ENCODE results near the gene HOXB1.
"Not testable (repeated sequence)": the region's sequence is repeated elsewhere in the genome, so short reads cannot be mapped to it uniquely, and the experiment has no call there.

Gene HOXB1

GRCh38 chr17:48515925-48516900, 14.6 kb downstream of the HOXB1 start:
- peak; percentile 13 for DNase-seq

- no peak for DNase-seq
Observed at GRCh38 chr17:48514477-48514876, 16.3 kb downstream of the HOXB1 start.

GRCh38 chr17:48513666-48514455, 16.9 kb downstream of the HOXB1 start:
- DNase-seq = no peak

GRCh38 chr17:48513097-48513496, 17.7 kb downstream of the HOXB1 start:
- no peak for DNase-seq

GRCh38 chr17:48510761-48511604, 19.8 kb downstream of the HOXB1 start:
- DNase-seq = no peak

- DNase-seq = no peak
Observed at GRCh38 chr17:48510381-48510760, 20.4 kb downstream of the HOXB1 start.

- not testable (repeated sequence) for DNase-seq
Observed at GRCh38 chr17:48509708-48510107, 21.1 kb downstream of the HOXB1 start.

- DNase-seq = peak; percentile 33
Observed at GRCh38 chr17:48506246-48506645, 24.6 kb downstream of the HOXB1 start.

- peak; percentile 96 for DNase-seq
Observed at GRCh38 chr17:48505788-48506187, 25.0 kb downstream of the HOXB1 start.

- DNase-seq = peak; percentile 10
Observed at GRCh38 chr17:48504953-48505352, 25.9 kb downstream of the HOXB1 start.

GRCh38 chr17:48503747-48504146, 27.1 kb downstream of the HOXB1 start:
- DNase-seq = peak; percentile 38

GRCh38 chr17:48502901-48503300, 27.9 kb downstream of the HOXB1 start:
- DNase-seq = no peak

- DNase-seq = no peak
Observed at GRCh38 chr17:48502312-48502711, 28.5 kb downstream of the HOXB1 start.

- peak; percentile 18 for DNase-seq
Observed at GRCh38 chr17:48500435-48501426, 30.1 kb downstream of the HOXB1 start.

GRCh38 chr17:48499735-48500434, 30.9 kb downstream of the HOXB1 start:
- peak; percentile 30 for DNase-seq

GRCh38 chr17:48499248-48499647, 31.6 kb downstream of the HOXB1 start:
- DNase-seq = no peak

GRCh38 chr17:48498164-48498850, 32.5 kb downstream of the HOXB1 start:
- peak; percentile 37 for DNase-seq

- DNase-seq = no peak
Observed at GRCh38 chr17:48497103-48497502, 33.7 kb downstream of the HOXB1 start.

GRCh38 chr17:48494335-48494734, 36.5 kb downstream of the HOXB1 start:
- DNase-seq = no peak
